SK-N-MC (cell line): Measurements from ENCODE around the gene GAL3ST3.

ENCODE experiments used
- EZH2 ChIP-seq: fragments of 200-600 bp; sonication (generic); IDR thresholded peaks from one replicate; pipeline ENCODE4 v1.6.1; 2017; ENCODE audit warnings: antibody characterized with exemption
- POLR2AphosphoS5 ChIP-seq: IDR thresholded peaks from 2 replicates; pipeline ENCODE4 v1.6.1; 2012; ENCODE audit warnings: mild to moderate bottlenecking, low read depth, low read length, borderline replicate concordance

- no peak for TF ChIP-seq EZH2
- peak; percentile 74; the same call in 1 of the 2 replicates for TF ChIP-seq POLR2AphosphoS5
These were observed 3.1 kb upstream of the GAL3ST3 start, which contains the start of gene SF3B2 for GRCh38 chr11:66051766-66052663.
